Esophagus mucosa (tissue), 1 donor: ENCODE data around the gene OR6S1. TPM values are rescaled to one million over a fixed set of nuclear protein-coding genes. Genes with fewer than 3 reads are reported as not detected.

Experiments used
- ATAC-seq: fragments of 200-7000 bp; cut with Tn5 transposase; one replicate; pipeline ENCODE4 v1.9.1; 2020
- total RNA-seq: library from RNA; stranded (reverse); gene quantifications from one replicate; pipeline ENCODE4 v1.2.4, GENCODE V29; 2023
- donor health status: DM: yes; HTN: yes; CAD: no.

The OR6S1 gene, protein sequence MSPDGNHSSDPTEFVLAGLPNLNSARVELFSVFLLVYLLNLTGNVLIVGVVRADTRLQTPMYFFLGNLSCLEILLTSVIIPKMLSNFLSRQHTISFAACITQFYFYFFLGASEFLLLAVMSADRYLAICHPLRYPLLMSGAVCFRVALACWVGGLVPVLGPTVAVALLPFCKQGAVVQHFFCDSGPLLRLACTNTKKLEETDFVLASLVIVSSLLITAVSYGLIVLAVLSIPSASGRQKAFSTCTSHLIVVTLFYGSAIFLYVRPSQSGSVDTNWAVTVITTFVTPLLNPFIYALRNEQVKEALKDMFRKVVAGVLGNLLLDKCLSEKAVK
- total RNA-seq = not detected

DNA sequence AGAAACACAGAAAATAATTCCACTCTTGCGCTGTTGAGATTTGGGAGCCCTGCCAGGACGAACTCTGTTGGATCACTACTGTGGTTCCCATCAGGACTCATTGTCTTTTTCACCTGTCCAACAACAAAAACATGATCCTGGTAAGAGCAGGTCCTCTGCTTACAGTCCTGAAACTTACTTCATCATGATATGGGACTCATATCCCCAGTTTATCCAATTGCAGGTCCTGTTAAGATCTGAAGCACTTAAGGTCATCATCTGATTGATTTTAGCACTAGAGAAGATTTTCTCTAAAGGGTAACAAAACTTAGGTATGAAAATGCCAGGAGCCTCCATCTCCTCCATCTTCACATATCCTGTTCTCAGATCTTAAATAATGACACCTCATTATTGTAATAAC, at the start of gene OR6S1:
TSS of gene OR6S1 (minus strand) at position 101 of the 400 bp plus-strand sequence. CDS start at position 101, 0 bp downstream.
- ATAC-seq = no peak

DNA sequence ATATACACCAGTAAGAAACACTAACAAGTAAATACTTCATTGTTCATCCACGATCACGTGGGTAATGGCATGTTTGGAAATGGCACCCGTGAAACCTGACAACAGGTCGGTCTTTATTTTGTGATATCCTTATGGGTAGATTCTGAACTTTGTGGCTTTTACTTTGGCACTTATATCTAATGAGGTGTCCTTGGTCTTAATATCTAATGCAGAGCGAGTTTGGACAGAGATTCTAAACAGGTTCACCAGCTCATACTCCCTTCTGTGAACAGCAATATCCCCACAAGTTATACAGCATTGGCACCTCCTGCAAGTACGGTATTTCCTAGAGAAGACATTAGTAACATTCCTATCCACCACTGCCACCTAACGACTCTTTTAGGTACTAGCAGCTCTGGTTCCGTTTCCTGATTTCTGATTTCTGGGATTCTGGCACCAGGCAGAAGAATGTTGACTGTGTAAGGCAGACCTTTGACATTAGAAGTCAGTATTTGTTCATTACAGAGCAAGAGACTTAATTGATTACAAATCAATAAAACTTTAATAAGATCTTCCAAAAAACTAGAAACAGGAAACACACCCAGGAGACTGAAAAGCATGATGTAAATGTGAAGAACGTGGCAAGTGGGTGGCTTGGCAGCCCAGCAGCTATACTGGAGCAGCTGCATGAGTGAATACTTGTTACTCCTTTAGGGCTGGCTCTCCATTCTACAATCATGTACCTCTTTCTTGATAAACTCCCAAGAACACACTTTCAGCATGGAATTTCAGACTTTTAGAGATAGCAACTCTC, 49.6 kb upstream of the OR6S1 start:
- peak; percentile 97 for ATAC-seq

GRCh38 chr14:20688167-20688839, 46.8 kb upstream of the OR6S1 start, which contains the start of gene ANG:
Gene ANG, plus strand, starts transcription at chr14:20688764. Its CDS starts 4,801 bp downstream, at chr14:20693565.
- ATAC-seq = no peak

- ATAC-seq = no peak
Observed at GRCh38 chr14:20687362-20688166, 46.1 kb upstream of the OR6S1 start.

GRCh38 chr14:20686386-20687143, 45.1 kb upstream of the OR6S1 start:
- no peak for ATAC-seq

- no peak for ATAC-seq
Observed at GRCh38 chr14:20684662-20685456, 43.4 kb upstream of the OR6S1 start.

DNA sequence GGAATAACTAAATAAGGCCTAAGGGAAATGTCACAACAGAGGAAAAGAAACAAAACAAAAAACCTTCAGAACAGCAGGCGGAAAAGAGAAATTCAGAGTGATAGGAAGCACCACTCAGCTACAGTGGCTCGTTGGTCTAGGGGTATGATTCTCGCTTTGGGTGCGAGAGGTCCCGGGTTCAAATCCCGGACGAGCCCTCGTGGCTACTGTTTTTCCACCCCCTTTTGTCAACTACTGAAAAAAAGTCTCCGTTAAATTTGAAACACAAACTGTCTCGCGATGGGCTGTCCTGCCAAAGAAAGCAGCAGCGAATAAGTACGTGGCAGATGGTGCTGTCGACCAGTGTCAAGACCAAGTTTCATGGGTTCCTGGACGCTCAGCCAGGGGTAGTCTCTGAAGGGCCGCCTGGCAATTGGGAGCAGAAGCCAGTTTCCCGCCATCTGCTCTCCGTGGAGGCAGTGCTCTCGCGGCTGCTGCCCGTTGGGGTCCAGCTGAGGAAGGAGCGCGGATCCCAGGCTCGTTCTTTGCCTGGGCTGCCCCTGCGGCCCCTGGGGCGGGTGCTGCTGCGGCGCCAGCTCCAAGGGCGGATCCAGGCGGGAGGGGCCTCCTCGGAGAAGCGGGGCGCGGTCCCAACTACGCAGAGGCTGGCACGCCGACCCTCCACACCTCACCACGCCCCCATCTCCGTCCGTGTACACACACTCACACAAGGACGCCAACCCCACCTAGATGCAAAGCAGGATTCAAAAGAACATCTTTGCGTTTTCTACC, 42.6 kb upstream of the OR6S1 start, which contains the start of gene RNASE4:
TSS of gene RNASE4 (plus strand) at position 670 of the 771 bp plus-strand sequence. CDS start 14,812 bp downstream, outside the sequence.
- ATAC-seq = peak; percentile 66

- ATAC-seq = peak; percentile 71
Observed at GRCh38 chr14:20683125-20683890, 41.8 kb upstream of the OR6S1 start.

DNA sequence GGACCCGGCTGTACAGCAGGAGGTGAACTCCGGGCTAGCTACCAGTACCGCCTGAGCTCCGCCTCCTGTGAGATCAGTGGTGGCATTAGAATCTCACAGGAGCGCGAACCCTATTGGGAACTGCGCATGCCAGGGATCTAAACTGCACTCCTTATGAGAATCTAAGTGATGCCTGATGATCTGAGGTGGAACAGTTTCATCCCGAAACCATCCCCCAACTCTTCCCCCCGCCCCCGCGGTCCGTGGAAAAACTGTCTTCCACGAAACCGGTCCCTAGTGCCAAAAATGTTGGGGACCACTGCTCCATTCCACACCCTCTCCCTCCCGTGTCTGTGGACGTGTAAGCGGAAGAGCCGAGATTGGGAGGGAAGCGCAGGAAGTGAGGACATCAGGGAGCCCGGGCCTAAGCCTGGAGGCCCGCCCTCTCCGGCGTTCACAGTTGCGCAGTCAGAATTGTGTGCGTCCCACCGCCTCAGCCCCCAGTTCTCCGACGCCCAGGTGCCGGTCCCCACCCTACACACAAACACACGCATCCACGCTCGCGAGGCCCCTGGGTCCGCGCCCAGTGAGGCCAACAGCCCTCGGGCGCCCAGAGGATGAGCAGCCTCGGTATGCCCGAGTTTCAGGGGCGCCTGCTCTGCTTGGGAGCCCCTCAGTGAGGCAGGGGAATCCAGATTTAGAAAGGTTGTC, 41.1 kb upstream of the OR6S1 start:
- peak; percentile 84 for ATAC-seq

DNA sequence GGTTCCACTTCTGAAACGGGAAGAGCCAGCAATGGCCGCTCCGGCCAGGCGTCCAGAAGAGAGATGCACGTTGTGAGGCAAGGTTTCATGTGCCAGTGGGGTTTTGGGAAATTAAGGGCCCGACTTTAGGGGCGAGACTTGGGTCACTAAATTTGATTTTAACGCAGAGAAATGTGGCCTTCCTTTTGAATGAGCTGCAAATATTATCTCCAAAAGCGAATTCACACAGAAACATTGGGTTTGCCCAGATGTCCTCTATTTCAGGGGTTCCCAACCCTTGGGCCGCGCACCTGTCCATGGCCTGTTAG, 40.6 kb upstream of the OR6S1 start:
- ATAC-seq = no peak

DNA sequence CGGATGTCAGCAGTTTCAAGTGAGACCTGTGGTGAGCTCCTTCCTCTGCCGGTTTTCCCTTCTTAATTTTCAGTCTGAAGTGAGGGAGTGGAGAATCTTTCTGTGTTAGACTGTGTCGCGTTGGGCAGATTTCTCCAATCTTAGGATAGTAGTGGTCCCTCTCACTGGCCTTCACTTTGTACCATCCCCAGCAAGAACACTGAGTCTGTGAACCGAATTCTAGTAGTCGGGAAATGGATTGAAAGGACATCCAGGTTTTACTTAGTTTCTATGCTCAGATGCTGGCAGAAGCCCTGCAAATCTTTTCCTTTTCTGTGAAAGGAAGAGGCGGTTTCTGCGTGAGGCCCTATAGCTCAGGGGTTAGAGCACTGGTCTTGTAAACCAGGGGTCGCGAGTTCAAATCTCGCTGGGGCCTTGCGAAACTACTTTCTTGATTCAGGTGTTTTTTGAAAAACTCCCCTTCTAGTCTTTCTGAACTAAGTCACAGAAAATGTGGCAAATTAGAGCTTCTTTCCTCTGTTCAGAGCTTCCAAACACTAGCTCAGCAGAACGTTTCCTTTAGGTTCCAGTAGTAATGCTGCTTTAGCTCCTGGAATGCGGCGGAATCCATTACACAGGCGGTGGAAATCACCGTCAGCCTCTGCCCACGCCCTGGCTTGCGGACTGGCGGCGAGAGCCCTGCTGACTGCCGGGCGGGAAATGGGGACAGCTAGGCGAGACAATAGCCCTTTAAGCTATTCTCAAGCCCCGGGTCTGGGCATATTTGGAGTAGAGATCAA, 40.0 kb upstream of the OR6S1 start:
- ATAC-seq = peak; percentile 57

DNA sequence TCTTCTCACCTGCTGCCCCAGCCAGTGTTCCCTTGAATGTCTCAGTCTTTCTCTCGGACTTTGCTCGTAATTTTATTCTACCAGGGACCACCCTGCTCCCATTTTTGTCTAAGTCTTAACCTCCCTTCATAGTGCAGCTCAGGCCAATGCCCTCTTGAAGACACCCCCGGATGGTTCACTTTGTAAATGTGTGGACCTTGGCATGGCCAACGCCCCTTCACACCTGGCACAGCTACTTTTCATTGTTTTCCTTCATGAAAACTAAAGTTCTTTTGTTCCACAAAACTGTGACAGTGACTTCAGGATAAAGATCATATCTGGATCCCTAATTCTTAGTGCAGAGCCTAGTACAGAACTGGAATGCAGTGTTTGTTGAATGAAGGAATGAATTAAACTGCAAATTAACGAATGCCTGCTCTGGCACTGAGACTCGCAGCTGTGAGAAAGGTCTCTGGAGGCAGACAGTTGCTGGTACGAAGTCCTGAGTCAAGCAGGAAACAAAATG, 39.4 kb upstream of the OR6S1 start:
- ATAC-seq = peak; percentile 25

- ATAC-seq = no peak
Observed at GRCh38 chr14:20680363-20680762, 38.9 kb upstream of the OR6S1 start.

GRCh38 chr14:20679907-20680306, 38.4 kb upstream of the OR6S1 start:
- no peak for ATAC-seq

DNA sequence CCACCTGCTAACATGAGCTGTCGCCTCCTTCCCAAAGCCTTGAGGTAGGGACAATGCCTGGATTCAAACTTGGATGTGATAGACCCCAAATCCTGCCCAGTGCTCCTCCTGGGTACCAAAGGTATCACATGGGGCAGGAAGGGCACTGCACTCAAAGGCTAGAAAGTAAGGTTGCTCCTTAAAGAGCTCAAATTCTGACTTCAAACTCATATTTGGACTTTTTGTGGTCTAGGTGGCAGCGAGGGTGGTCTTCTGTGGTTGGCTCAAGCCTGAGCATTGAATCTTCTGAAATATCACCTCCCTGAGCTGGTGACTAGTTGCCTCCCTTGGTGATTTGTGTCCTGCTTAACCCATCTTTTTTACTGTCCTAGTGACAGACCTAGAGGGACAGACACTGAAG, 34.6 kb upstream of the OR6S1 start:
- ATAC-seq = no peak

GRCh38 chr14:20675669-20676068, 34.2 kb upstream of the OR6S1 start:
- no peak for ATAC-seq

- no peak for ATAC-seq
Observed at GRCh38 chr14:20671597-20672283, 30.2 kb upstream of the OR6S1 start.
